Endothelial cell of umbilical vein (primary cell): ENCODE measurements around the gene RNF112.

Experiments used
- CTCF ChIP-seq, 2 donors: IDR thresholded peaks; 1 replicate in 1 of 2; 2 replicates in 1 of 2; pipeline ENCODE4 v1.5.1; 2011; ENCODE audit warnings: low read length in 2 of 2, mild to moderate bottlenecking in 2 of 2, moderate library complexity in 2 of 2, control low read depth in 1 of 2, inconsistent platforms in 1 of 2, low read depth in 1 of 2; ENCODE audit not compliant: insufficient read depth in 1 of 2; ENCODE audit errors: extremely low read depth in 1 of 2
- EZH2 ChIP-seq: IDR thresholded peaks from 2 replicates; pipeline ENCODE4 v1.6.1; 2012; ENCODE audit warnings: borderline replicate concordance, low read depth, mild to moderate bottlenecking, moderate library complexity, low read length, inconsistent platforms; ENCODE audit not compliant: severe bottlenecking
- JUN ChIP-seq: IDR thresholded peaks from 2 replicates; pipeline ENCODE4 v1.6.1; 2011; ENCODE audit warnings: borderline replicate concordance, low read depth; ENCODE audit not compliant: insufficient read length, insufficient read depth
- MAX ChIP-seq: IDR thresholded peaks from 2 replicates; pipeline ENCODE4 v1.6.1; 2011; ENCODE audit not compliant: insufficient read depth, insufficient read length
- POLR2A ChIP-seq: IDR thresholded peaks from 2 replicates; pipeline ENCODE4 v1.6.1; 2012; ENCODE audit warnings: low read depth, mild to moderate bottlenecking, control low read depth, low read length

GRCh38 chr17:19461116-19461515 lies 50.1 kb downstream of the RNF112 start:
- no peak for TF ChIP-seq CTCF (IDR thresholded peaks at IDR 0.05; ENCODE audit: extremely low read depth in 1 of 2, insufficient read depth in 1 of 2, low read depth in 1 of 2, low read length in 2 of 2)
- no peak for TF ChIP-seq JUN
- no peak for TF ChIP-seq EZH2
- no peak for TF ChIP-seq MAX
- TF ChIP-seq POLR2A: no peak
